A172 (cell line): ENCODE data around the gene SPPL2B. TPM values are rescaled to one million over a fixed set of nuclear protein-coding genes. Genes with fewer than 3 reads are reported as not detected.
A peak's percentile ranks its signal among the peaks of the same experiment; 100 is the strongest.
"Not testable (repeated sequence)": the region's sequence is repeated elsewhere in the genome, so short reads cannot be mapped to it uniquely, and the experiment has no call there.

Source experiments
- DNase-seq: peaks from one replicate; pipeline ENCODE4 v3.0.0-alpha.2; 2015; ENCODE audit warnings: low spot score
- total RNA-seq: library from RNA; depleted of rRNA; stranded (reverse); fragments of >200 nt; shearing (Covaris generic); gene quantifications from 2 replicates; pipeline ENCODE4 v1.2.3, GENCODE V29; 2014; rRNA removed

SPPL2B gene
- total RNA-seq = 51.9 and 60.7 TPM in 2 replicates

- peak; percentile 79 for DNase-seq
These were observed at the start of gene SPPL2B, which contains the start of gene LSM7 for GRCh38 chr19:2328401-2329148. Gene SPPL2B (plus strand): TSS chr19:2328684. CDS start chr19:2328710, 26 bp downstream. Gene LSM7 (minus strand): TSS chr19:2328586. CDS start chr19:2328566, 20 bp downstream.

GRCh38 chr19:2280633-2281264 is 47.7 kb upstream of the SPPL2B start:
- DNase-seq = no peak

GRCh38 chr19:2281265-2282061 is 47.0 kb upstream of the SPPL2B start:
- not testable (repeated sequence) for DNase-seq

- peak; percentile 78 for DNase-seq
These were observed 46.2 kb upstream of the SPPL2B start, which contains the start of gene PEAK3 for GRCh38 chr19:2282062-2282861. Gene PEAK3 (minus strand): TSS chr19:2282175. CDS start chr19:2280931, 1,244 bp downstream.

GRCh38 chr19:2282862-2283237 is 45.6 kb upstream of the SPPL2B start:
- no peak for DNase-seq

- no peak for DNase-seq
These were observed 44.5 kb upstream of the SPPL2B start for GRCh38 chr19:2283835-2284507.

- DNase-seq = no peak
These were observed 41.9 kb upstream of the SPPL2B start for GRCh38 chr19:2286402-2287140.

- DNase-seq = no peak
These were observed 40.7 kb upstream of the SPPL2B start for GRCh38 chr19:2287585-2288337.

GRCh38 chr19:2288338-2288817 is 40.1 kb upstream of the SPPL2B start:
- DNase-seq = no peak

GRCh38 chr19:2288818-2289713 is 39.4 kb upstream of the SPPL2B start:
- DNase-seq = no peak

GRCh38 chr19:2289714-2290435 is 38.6 kb upstream of the SPPL2B start:
- no peak for DNase-seq

- no peak for DNase-seq
These were observed 37.9 kb upstream of the SPPL2B start for GRCh38 chr19:2290441-2291184.

- DNase-seq = no peak
These were observed 37.2 kb upstream of the SPPL2B start for GRCh38 chr19:2291185-2291751.

- peak; percentile 53 for DNase-seq
These were observed 33.7 kb upstream of the SPPL2B start for GRCh38 chr19:2294687-2295335.

- DNase-seq = no peak
These were observed 32.3 kb upstream of the SPPL2B start for GRCh38 chr19:2296141-2296540.

GRCh38 chr19:2300533-2300932 is 28.0 kb upstream of the SPPL2B start:
- no peak for DNase-seq
